Activated CD8-positive, alpha-beta memory T cell treated with anti-CD3 and anti-CD28 coated beads, Interleukin-2, amount 50 U/mL, for 1 hour (primary cell): ENCODE results near the gene MAML3.

Source experiments
- DNase-seq: peaks from one replicate; pipeline ENCODE4 v3.0.0-alpha.2; 2020; ENCODE audit errors: extremely low read depth

Gene MAML3

GRCh38 chr4:139813881-139814280 is 340.1 kb downstream of the MAML3 start:
- no peak for DNase-seq

GRCh38 chr4:139810710-139811109 is 343.3 kb downstream of the MAML3 start:
- no peak for DNase-seq

GRCh38 chr4:139809757-139810140 is 344.2 kb downstream of the MAML3 start:
- DNase-seq, result no peak

GRCh38 chr4:139808808-139809756 is 344.9 kb downstream of the MAML3 start:
- DNase-seq, result no peak

- DNase-seq, result no peak
Measured at GRCh38 chr4:139808381-139808807, 345.6 kb downstream of the MAML3 start.

- DNase-seq, result no peak
Measured at GRCh38 chr4:139807483-139807882, 346.5 kb downstream of the MAML3 start.

GRCh38 chr4:139806929-139807328 is 347.1 kb downstream of the MAML3 start:
- DNase-seq, result no peak

- no peak for DNase-seq
Measured at GRCh38 chr4:139802931-139803330, 351.1 kb downstream of the MAML3 start.

- DNase-seq, result no peak
Measured at GRCh38 chr4:139802488-139802887, 351.5 kb downstream of the MAML3 start.

- no peak for DNase-seq
Measured at GRCh38 chr4:139801895-139802294, 352.1 kb downstream of the MAML3 start.

- no peak for DNase-seq
Measured at GRCh38 chr4:139800082-139800481, 353.9 kb downstream of the MAML3 start.

- no peak for DNase-seq
Measured at GRCh38 chr4:139799615-139800014, 354.4 kb downstream of the MAML3 start.

GRCh38 chr4:139798456-139798855 is 355.5 kb downstream of the MAML3 start:
- no peak for DNase-seq

- no peak for DNase-seq
Measured at GRCh38 chr4:139797287-139797686, 356.7 kb downstream of the MAML3 start.

GRCh38 chr4:139795527-139796314 is 358.3 kb downstream of the MAML3 start:
- DNase-seq, result no peak

- no peak for DNase-seq
Measured at GRCh38 chr4:139794158-139794954, 359.6 kb downstream of the MAML3 start.

GRCh38 chr4:139791681-139792080 is 362.3 kb downstream of the MAML3 start:
- DNase-seq, result no peak

- DNase-seq, result no peak
Measured at GRCh38 chr4:139790291-139790690, 363.7 kb downstream of the MAML3 start.

- DNase-seq, result no peak
Measured at GRCh38 chr4:139789096-139789654, 364.8 kb downstream of the MAML3 start.

GRCh38 chr4:139786494-139787354 is 367.3 kb downstream of the MAML3 start:
- DNase-seq, result no peak

- DNase-seq, result no peak
Measured at GRCh38 chr4:139785356-139785755, 368.6 kb downstream of the MAML3 start.
